ENCODE data around the gene WNT7A.

The WNT7A gene

GRCh38 chr3:13902648-13903238 is 22.9 kb upstream of the WNT7A start:
- DNase-seq, result no peak
- Histone ChIP-seq H3K4me3 (ENCODE audit: low read depth in 1 of 2, low read length in 2 of 2) (no peak overlapping the region), H3K4me1 (ENCODE audit: insufficient read depth, low read length) (no peaks in the 10 kb centered on the region), H3K36me3 (ENCODE audit: insufficient read depth, low read length) (no peaks in the 10 kb centered on the region), H3K27me3 (ENCODE audit: insufficient read depth, low read length, poor library complexity) (peaks cover 4% of the 10 kb centered on the region), H3K9ac (ENCODE audit: low read depth, low read length) (no peak overlapping the region), H4K20me1 (ENCODE audit: insufficient read depth, low read length) (no peaks in the 10 kb centered on the region), H3K9me3 (ENCODE audit: insufficient read depth, low read length, severe bottlenecking) (peaks cover 9% of the 10 kb centered on the region), H2AFZ (ENCODE audit: low read depth, low read length) (no peak overlapping the region), H3K4me2 (ENCODE audit: insufficient read depth, low read length) (no peak overlapping the region), H3K79me2 (ENCODE audit: insufficient read depth, low read length) (no peaks in the 10 kb centered on the region), H3K27ac (ENCODE audit: low read length) (no peak overlapping the region)
- no peak for TF ChIP-seq EZH2 (IDR thresholded peaks at IDR 0.05; ENCODE audit: borderline replicate concordance, low read depth, low read length, severe bottlenecking)
- no peak for TF ChIP-seq CTCF (IDR thresholded peaks at IDR 0.05; ENCODE audit: borderline replicate concordance, extremely low read depth, low read length, poor library complexity, severe bottlenecking)
- ATAC-seq (ENCODE audit: insufficient read depth, low read depth), result no peak

GRCh38 chr3:13901935-13902584 is 22.2 kb upstream of the WNT7A start:
- Histone ChIP-seq H3K27me3 (ENCODE audit: insufficient read depth, low read length, poor library complexity) (peaks cover 7% of the 10 kb centered on the region), H3K27ac (ENCODE audit: low read length) (no peak overlapping the region), H3K9me3 (ENCODE audit: insufficient read depth, low read length, severe bottlenecking) (peaks cover 9% of the 10 kb centered on the region), H2AFZ (ENCODE audit: low read depth, low read length) (no peak overlapping the region), H3K36me3 (ENCODE audit: insufficient read depth, low read length) (no peaks in the 10 kb centered on the region), H4K20me1 (ENCODE audit: insufficient read depth, low read length) (no peaks in the 10 kb centered on the region), H3K79me2 (ENCODE audit: insufficient read depth, low read length) (no peaks in the 10 kb centered on the region), H3K4me3 (ENCODE audit: low read depth in 1 of 2, low read length in 2 of 2) (no peak overlapping the region), H3K4me2 (ENCODE audit: insufficient read depth, low read length) (no peak overlapping the region), H3K4me1 (ENCODE audit: insufficient read depth, low read length) (no peaks in the 10 kb centered on the region), H3K9ac (ENCODE audit: low read depth, low read length) (no peak overlapping the region)
- TF ChIP-seq CTCF (IDR thresholded peaks at IDR 0.05; ENCODE audit: borderline replicate concordance, extremely low read depth, low read length, poor library complexity, severe bottlenecking), result no peak
- TF ChIP-seq EZH2 (IDR thresholded peaks at IDR 0.05; ENCODE audit: borderline replicate concordance, low read depth, low read length, severe bottlenecking), result no peak
- ATAC-seq (ENCODE audit: insufficient read depth, low read depth) (no peak), DNase-seq (no peak)

- H3K4me2 ChIP-seq (ENCODE audit: insufficient read depth, low read length), result no peak overlapping the region
- H3K36me3 ChIP-seq (ENCODE audit: insufficient read depth, low read length), result no peaks in the 10 kb centered on the region
- peaks cover 17% of the 10 kb centered on the region for H3K4me1 ChIP-seq (ENCODE audit: insufficient read depth, low read length)
- no peaks in the 10 kb centered on the region for H3K79me2 ChIP-seq (ENCODE audit: insufficient read depth, low read length)
- H3K9ac ChIP-seq (ENCODE audit: low read depth, low read length), result no peak overlapping the region
- H3K9me3 ChIP-seq (ENCODE audit: insufficient read depth, low read length, severe bottlenecking), result peaks cover 9% of the 10 kb centered on the region
- H2AFZ ChIP-seq (ENCODE audit: low read depth, low read length), result no peak overlapping the region
- H3K4me3 ChIP-seq (ENCODE audit: low read depth in 1 of 2, low read length in 2 of 2), result no peak overlapping the region
- H3K27ac ChIP-seq (ENCODE audit: low read length), result no peak overlapping the region
- ATAC-seq (ENCODE audit: insufficient read depth, low read depth) (no peak), DNase-seq (no peak)
- no peaks in the 10 kb centered on the region for H4K20me1 ChIP-seq (ENCODE audit: insufficient read depth, low read length)
- peaks cover 32% of the 10 kb centered on the region for H3K27me3 ChIP-seq (ENCODE audit: insufficient read depth, low read length, poor library complexity)
- TF ChIP-seq EZH2 (IDR thresholded peaks at IDR 0.05; ENCODE audit: borderline replicate concordance, low read depth, low read length, severe bottlenecking) (no peak), CTCF (IDR thresholded peaks at IDR 0.05; ENCODE audit: borderline replicate concordance, extremely low read depth, low read length, poor library complexity, severe bottlenecking) (no peak)
Observed at GRCh38 chr3:13898346-13898745, 18.5 kb upstream of the WNT7A start.

Measured in DND-41 (cell line).